HG03342 (cell line): ENCODE measurements around the gene DNAJC11.
"Not testable (repeated sequence)": the region's sequence is repeated elsewhere in the genome, so short reads cannot be mapped to it uniquely, and the experiment has no call there.

Source experiments
- ATAC-seq: cut with Tn5 transposase; IDR thresholded peaks from one replicate; pipeline ENCODE4 v1.9.1; 2021; ENCODE audit warnings: mild to moderate bottlenecking, moderate library complexity; ENCODE audit not compliant: unreplicated experiment

The DNAJC11 gene

GRCh38 chr1:6657138-6657537 lies 44.5 kb downstream of the DNAJC11 start:
- no peak for ATAC-seq

- ATAC-seq = no peak
Observed at GRCh38 chr1:6653436-6654290, 48.0 kb downstream of the DNAJC11 start.

GRCh38 chr1:6652986-6653385 lies 48.6 kb downstream of the DNAJC11 start:
- no peak for ATAC-seq

- ATAC-seq = no peak
Observed at GRCh38 chr1:6651909-6652308, 49.7 kb downstream of the DNAJC11 start.

- ATAC-seq = no peak
Observed at GRCh38 chr1:6648556-6648955, 53.1 kb downstream of the DNAJC11 start.

- ATAC-seq = no peak
Observed at GRCh38 chr1:6646499-6647148, 55.0 kb downstream of the DNAJC11 start.

GRCh38 chr1:6645018-6645417 lies 56.6 kb downstream of the DNAJC11 start:
- ATAC-seq = no peak

GRCh38 chr1:6640867-6641266 lies 60.7 kb downstream of the DNAJC11 start:
- not testable (repeated sequence) for ATAC-seq

- no peak for ATAC-seq
Observed at GRCh38 chr1:6638226-6638625, 63.4 kb downstream of the DNAJC11 start.

GRCh38 chr1:6637770-6638169 lies 63.8 kb downstream of the DNAJC11 start:
- no peak for ATAC-seq

- not testable (repeated sequence) for ATAC-seq
Observed at GRCh38 chr1:6636778-6637177, 64.8 kb downstream of the DNAJC11 start.

- ATAC-seq = no peak
Observed at GRCh38 chr1:6635910-6636760, 65.5 kb downstream of the DNAJC11 start.

- no peak for ATAC-seq
Observed at GRCh38 chr1:6635161-6635909, 66.3 kb downstream of the DNAJC11 start.

- no peak for ATAC-seq
Observed at GRCh38 chr1:6634371-6635052, 67.1 kb downstream of the DNAJC11 start.

- ATAC-seq = no peak
Observed at GRCh38 chr1:6632588-6633514, 68.8 kb downstream of the DNAJC11 start.

GRCh38 chr1:6631058-6631457 lies 70.6 kb downstream of the DNAJC11 start:
- ATAC-seq = no peak

GRCh38 chr1:6630027-6630426 lies 71.6 kb downstream of the DNAJC11 start:
- ATAC-seq = no peak

- ATAC-seq = no peak
Observed at GRCh38 chr1:6628971-6629479, 72.6 kb downstream of the DNAJC11 start.
